HCT116 (cell line): ENCODE results near the gene KRT17. TPM values are rescaled to one million over a fixed set of nuclear protein-coding genes. Genes with fewer than 3 reads are reported as not detected.

Experiments
- ATAC-seq: fragments of 200-7000 bp; cut with Tn5 transposase; 2 replicates; pipeline ENCODE4 v1.9.1; 2020; ENCODE audit warnings: mild to moderate bottlenecking, moderate library complexity
- BruUV-seq: library from RNA; stranded (reverse); fragments of 400-500 nt; replicated peaks from 2 replicates; lab custom pipeline; 2021; lab: Mats Ljungman, UMichigan
- CTCF ChIA-PET: fragments of 300-600 bp; sonication (Branson Sonifier 250); formaldehyde crosslinking; loops from one replicate; lab custom pipeline; 2021; ENCODE audit warnings: antibody characterized with exemption; lab: Charles Lee
- POLR2A ChIA-PET: fragments of 300-600, 350-600 bp; sonication (Branson Sonifier 250); formaldehyde crosslinking; loops from one replicate; lab custom pipeline; 2021; ENCODE audit warnings: antibody characterized with exemption; lab: Charles Lee
- RAD21 ChIA-PET, 2 experiments: fragments of 300-600 bp; sonication (Branson Sonifier 250); formaldehyde crosslinking; loops; one replicate each; lab custom pipeline; 2023; ENCODE audit warnings: low total read pairs in 2 of 2; ENCODE audit not compliant: uncharacterized antibody in 2 of 2, unreplicated experiment in 2 of 2, low non-redundant PET in 1 of 2; lab: Charles Lee
- DNase-seq: peaks from one replicate; pipeline ENCODE4 v3.0.0-alpha.2; 2010; ENCODE audit warnings: low read depth, low spot score
- H2AFZ ChIP-seq: fragments of 200-600 bp; shearing (Covaris generic), sonication (generic); 2 replicates; pipeline ENCODE4 v1.6.1; 2017; ENCODE audit warnings: low read depth, mixed run types, mixed read lengths, antibody characterized with exemption, low read length; ENCODE audit not compliant: poor library complexity, severe bottlenecking
- H3K27ac ChIP-seq: 2 replicates; pipeline ENCODE4 v1.5.1; 2012; ENCODE audit warnings: low read depth, low read length
- H3K27me3 ChIP-seq: fragments of 200-600 bp; sonication (generic); 2 replicates; pipeline ENCODE4 v1.6.1; 2016; ENCODE audit warnings: mixed run types, low read length, mixed read lengths; ENCODE audit not compliant: insufficient read depth
- H3K36me3 ChIP-seq, 2 experiments: fragments of 200-500 bp in 1 of 2; fragments of 200-600 bp in 1 of 2; sonication (Bioruptor generic) in 1 of 2; sonication (generic) in 1 of 2; 2 replicates each; pipeline versions ENCODE4 v1.5.1 to v1.6.1; 2014 to 2016; ENCODE audit warnings: low read length in 2 of 2, inconsistent platforms in 1 of 2, mixed read lengths in 1 of 2, mixed run types in 1 of 2; ENCODE audit not compliant: insufficient read depth in 2 of 2, control insufficient read depth in 1 of 2
- H3K4me1 ChIP-seq, 2 experiments: fragments of 200-600 bp in 1 of 2; sonication (generic) in 1 of 2; 2 replicates each; pipeline versions ENCODE4 v1.5.1 to v1.6.1; 2012 to 2017; ENCODE audit warnings: low read length in 2 of 2, inconsistent platforms in 1 of 2, mild to moderate bottlenecking in 1 of 2, mixed read lengths in 1 of 2, mixed run types in 1 of 2, moderate library complexity in 1 of 2; ENCODE audit not compliant: insufficient read depth in 2 of 2, control insufficient read depth in 1 of 2
- H3K4me2 ChIP-seq: fragments of 200-600 bp; sonication (generic); 2 replicates; pipeline ENCODE4 v1.6.1; 2017; ENCODE audit warnings: mixed run types, low read length, mixed read lengths
- H3K4me3 ChIP-seq, 2 experiments: fragments of 200-600 bp in 1 of 2; sonication (generic) in 1 of 2; replicated peaks in 1 of 2; 2 replicates each; pipeline ENCODE4 v1.5.1; 2011 to 2016; ENCODE audit warnings: low read length in 2 of 2, control low read depth in 1 of 2, low read depth in 1 of 2, mild to moderate bottlenecking in 1 of 2, mixed read lengths in 1 of 2, mixed run types in 1 of 2
- H3K79me2 ChIP-seq: fragments of 200-600 bp; sonication (generic); 2 replicates; pipeline ENCODE4 v1.6.1; 2017; ENCODE audit warnings: mild to moderate bottlenecking, mixed run types, low read length, moderate library complexity, mixed read lengths; ENCODE audit not compliant: insufficient read depth
- H3K9ac ChIP-seq: fragments of 200-600 bp; sonication (generic); 2 replicates; pipeline ENCODE4 v1.6.1; 2016; ENCODE audit warnings: low read length, mixed read lengths
- H3K9me2 ChIP-seq: fragments of 200-600 bp; sonication (generic), shearing (Covaris generic); 2 replicates; pipeline ENCODE4 v1.6.1; 2017; ENCODE audit warnings: mixed run types, mild to moderate bottlenecking, moderate library complexity; ENCODE audit not compliant: insufficient read depth
- H3K9me3 ChIP-seq, 2 experiments: fragments of 200-500 bp in 1 of 2; fragments of 200-600 bp in 1 of 2; sonication (Bioruptor generic) in 1 of 2; sonication (generic) in 1 of 2; 2 replicates each; pipeline ENCODE4 v1.6.1; 2014 to 2017; ENCODE audit warnings: low read length in 2 of 2, mixed read lengths in 2 of 2, inconsistent platforms in 1 of 2, low read depth in 1 of 2, mild to moderate bottlenecking in 1 of 2, mixed run types in 1 of 2, moderate library complexity in 1 of 2; ENCODE audit not compliant: control insufficient read depth in 1 of 2, insufficient read depth in 1 of 2
- H4K20me1 ChIP-seq: fragments of 200-600 bp; sonication (generic), shearing (Covaris generic); 2 replicates; pipeline ENCODE4 v1.6.1; 2017; ENCODE audit warnings: mixed run types, mild to moderate bottlenecking, moderate library complexity; ENCODE audit not compliant: insufficient read depth
- EGR1 ChIP-seq: IDR thresholded peaks from 2 replicates; pipeline ENCODE4 v1.6.1; 2012; ENCODE audit warnings: low read depth
- EZH2 ChIP-seq: fragments of 200-600 bp; sonication (generic); IDR thresholded peaks from 2 replicates; pipeline ENCODE4 v1.6.1; 2017; ENCODE audit warnings: antibody characterized with exemption, mixed run types
- EZH2phosphoT487 ChIP-seq: fragments of 200-600 bp; IDR thresholded peaks from 2 replicates; pipeline ENCODE4 v1.6.1; 2018; ENCODE audit warnings: antibody characterized with exemption, borderline replicate concordance
- POLR2A ChIP-seq: IDR thresholded peaks from 2 replicates; pipeline ENCODE4 v1.7.0; 2011; ENCODE audit warnings: borderline replicate concordance; ENCODE audit not compliant: insufficient read depth, insufficient read length; ENCODE audit errors: extremely low read depth
- RAD21 ChIP-seq: IDR thresholded peaks from 2 replicates; pipeline ENCODE4 v1.6.1; 2012; ENCODE audit warnings: low read depth, mild to moderate bottlenecking
- SIN3A ChIP-seq: IDR thresholded peaks from 2 replicates; pipeline ENCODE4 v1.6.1; 2012; ENCODE audit warnings: low read depth
- ZNF274 ChIP-seq: fragments of 200-500 bp; sonication (Bioruptor generic); IDR thresholded peaks from 2 replicates; pipeline ENCODE4 v1.6.1; 2014; ENCODE audit warnings: mild to moderate bottlenecking, low read depth, low read length, inconsistent platforms
- intact Hi-C: fragments of 100-400 bp; cut with micrococcal nuclease; formaldehyde crosslinking; loops from 2 replicates; pipeline ENCODE4 v1.10.0; 2022
- total RNA-seq: library from RNA; stranded (reverse); gene quantifications from one replicate; pipeline ENCODE4 v1.2.1, GENCODE V29; 2021; ENCODE audit not compliant: unreplicated experiment
- TF ChIP-seq, protein P1 (sequence below): IDR thresholded peaks from 2 replicates; pipeline ENCODE4 v1.6.1; 2012

Gene KRT17
- total RNA-seq, 1 experiment from 2014 or later: not detected

DNA sequence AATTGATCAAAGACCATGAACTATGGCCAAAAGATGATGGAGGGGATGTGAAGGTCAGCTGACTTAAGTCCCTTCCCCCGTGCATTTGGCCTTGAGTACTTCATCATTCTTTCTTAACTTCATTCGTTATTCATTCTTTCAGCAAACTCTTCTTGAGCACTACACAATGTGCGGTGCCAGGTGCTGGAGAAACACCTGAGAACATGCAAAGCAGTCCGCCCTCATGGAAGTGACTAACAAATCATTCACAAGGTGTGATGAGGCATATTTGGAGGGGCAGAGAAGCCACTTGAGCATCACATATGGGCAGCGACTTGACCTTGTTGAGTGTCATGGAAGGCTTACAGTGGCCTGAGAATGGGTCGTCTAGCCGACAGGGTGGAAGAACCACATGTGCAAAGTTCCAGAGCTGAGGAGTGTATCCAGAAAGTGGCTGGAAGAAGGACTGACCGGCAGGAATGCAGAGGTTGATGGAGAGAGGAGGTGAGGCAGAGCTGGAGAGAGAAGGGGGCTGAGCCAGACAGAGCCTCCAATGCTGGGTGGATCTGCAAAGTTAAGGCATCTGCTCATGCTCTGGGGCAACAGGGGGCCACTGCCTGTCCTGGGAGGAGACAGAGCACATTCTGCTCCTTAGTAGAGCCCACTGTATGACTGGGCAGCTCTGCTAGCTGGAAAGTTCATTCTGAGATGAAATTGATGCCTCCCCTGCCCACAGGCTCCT lies 39.2 kb upstream of the KRT17 start:
- ATAC-seq (no peak), DNase-seq (no peak)
- peak overlapping the region; percentile 15; the same call in 1 of the 2 replicates for H3K4me2 ChIP-seq
- H3K9ac ChIP-seq: no peak overlapping the region
- H3K4me1 ChIP-seq: peaks cover 14 to 66% of the 10 kb centered on the region in 2 experiments
- POLR2A ChIA-PET: interaction anchor here (0.9 to 1.5 kb wide), 5 partner anchors 10 to 136 kb away, joined by 3 to 11 read pairs (median 5); partner anchors contain the start of genes EIF1 and KRT19
- H4K20me1 ChIP-seq: no peaks in the 10 kb centered on the region
- H3K79me2 ChIP-seq: no peaks in the 10 kb centered on the region
- no peaks in the 10 kb centered on the region for H3K9me3 ChIP-seq
- CTCF ChIA-PET: interaction anchor here (0.6 to 8.7 kb wide), 22 partner anchors 13 to 1048 kb away, joined by 3 to 217 read pairs (median 4); partner anchors contain the start of genes EIF1 and KRT36
- H3K4me3 ChIP-seq: no peak overlapping the region
- no peaks in the 10 kb centered on the region for H3K27me3 ChIP-seq
- RAD21 ChIA-PET: interaction anchor here (0.7 to 2.1 kb wide), 6 partner anchors 10 to 754 kb away, joined by 4 to 28 read pairs (median 10); no protein-coding TSS in a partner anchor
- intact Hi-C loops: no loop called here
- H2AFZ ChIP-seq: no peak overlapping the region
- no peaks in the 10 kb centered on the region for H3K9me2 ChIP-seq
- no peaks in the 10 kb centered on the region for H3K36me3 ChIP-seq
- no peak overlapping the region for H3K27ac ChIP-seq
- no peak for TF ChIP-seq ZNF274
- no TSS peak for BruUV-seq

- TF ChIP-seq RAD21 (no peak), EGR1 (no peak), SIN3A (no peak), POLR2A (no peak), EZH2 (no peak), EZH2phosphoT487 (no peak)
- TF ChIP-seq, protein P1, sequence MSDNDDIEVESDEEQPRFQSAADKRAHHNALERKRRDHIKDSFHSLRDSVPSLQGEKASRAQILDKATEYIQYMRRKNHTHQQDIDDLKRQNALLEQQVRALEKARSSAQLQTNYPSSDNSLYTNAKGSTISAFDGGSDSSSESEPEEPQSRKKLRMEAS: peak; percentile 33; the same call in 1 of the 2 replicates
- RAD21 ChIA-PET: interaction anchor here (0.5 to 1.4 kb wide), 3 partner anchors 9 to 111 kb away, joined by 5 to 6 read pairs (median 5); no protein-coding TSS in a partner anchor
- no peaks in the 10 kb centered on the region for H3K9me3 ChIP-seq
- BruUV-seq: no TSS peak
- ATAC-seq (no peak), DNase-seq (no peak)
- no peaks in the 10 kb centered on the region for H3K27me3 ChIP-seq
- CTCF ChIA-PET: interaction anchor here (7.4 to 8.7 kb wide), 2 partner anchors 10 to 110 kb away, joined by 203 to 217 read pairs; no protein-coding TSS in a partner anchor
- H3K4me1 ChIP-seq: peaks cover 6 to 59% of the 10 kb centered on the region in 2 experiments
- H3K27ac ChIP-seq: no peak overlapping the region
- no peaks in the 10 kb centered on the region for H3K36me3 ChIP-seq
- intact Hi-C loops: no loop called here
- no peaks in the 10 kb centered on the region for H3K79me2 ChIP-seq
- no peaks in the 10 kb centered on the region for H4K20me1 ChIP-seq
- no peak overlapping the region for H2AFZ ChIP-seq
- no peak overlapping the region for H3K4me2 ChIP-seq
- no peak overlapping the region for H3K4me3 ChIP-seq
- POLR2A ChIA-PET: no interaction called here
- H3K9ac ChIP-seq: no peak overlapping the region
- no peaks in the 10 kb centered on the region for H3K9me2 ChIP-seq
Observed at GRCh38 chr17:41660221-41660711, 35.9 kb upstream of the KRT17 start.
